GM12873 (cell line): Measurements from ENCODE around the gene FIBCD1.

Experiments
- CTCF ChIP-seq: IDR thresholded peaks from 2 replicates; pipeline ENCODE4 v1.5.1; 2012; ENCODE audit warnings: low read depth, mild to moderate bottlenecking, moderate library complexity, low read length, control low read depth; ENCODE audit not compliant: insufficient read depth; ENCODE audit errors: missing control alignments

FIBCD1 gene

GRCh38 chr9:130940693-130941576 is 1.9 kb upstream of the FIBCD1 start:
- TF ChIP-seq CTCF = peak; percentile 97

GRCh38 chr9:130940027-130940549 is 1.0 kb upstream of the FIBCD1 start:
- TF ChIP-seq CTCF = no peak

GRCh38 chr9:130939405-130940026 is 469 bp upstream of the FIBCD1 start:
- no peak for TF ChIP-seq CTCF

GRCh38 chr9:130938184-130938651 is 829 bp downstream of the FIBCD1 start:
- TF ChIP-seq CTCF = no peak

GRCh38 chr9:130937146-130938076 is 1.6 kb downstream of the FIBCD1 start:
- no peak for TF ChIP-seq CTCF

- no peak for TF ChIP-seq CTCF
These were observed 2.5 kb downstream of the FIBCD1 start for GRCh38 chr9:130936285-130937117.
